ENCODE measurements around the gene INHBE.
"Not testable (repeated sequence)": the region's sequence is repeated elsewhere in the genome, so short reads cannot be mapped to it uniquely, and the experiment has no call there.

Gene INHBE

DNA sequence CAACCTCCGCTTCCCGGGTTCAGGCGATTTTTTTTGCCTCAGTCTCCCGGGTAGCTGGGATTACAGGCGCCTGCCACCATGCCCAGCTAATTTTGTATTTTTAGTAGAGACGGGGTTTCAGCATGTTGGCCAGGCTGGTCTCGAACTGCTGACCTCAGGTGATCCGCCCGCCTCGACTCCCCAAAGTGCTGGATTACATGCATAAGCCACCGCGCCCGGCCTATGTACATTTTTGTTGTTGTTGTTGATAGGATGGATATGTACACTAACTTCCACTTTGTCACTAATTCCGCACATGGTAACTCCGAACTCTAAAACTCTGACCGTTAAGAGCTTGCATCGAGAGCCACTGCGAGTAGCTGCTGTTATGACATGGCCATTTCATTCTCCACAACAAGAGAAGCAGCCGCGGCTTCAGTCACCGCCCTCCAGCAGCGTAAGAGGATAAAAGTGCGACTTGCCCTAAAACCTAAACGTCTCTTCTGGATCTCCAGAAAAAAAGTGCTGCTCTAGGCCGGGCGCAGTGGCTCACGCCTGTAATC lies 32.0 kb downstream of the INHBE start:
- Mint-ChIP-seq H3K27ac (peak overlapping the region; percentile 97), H3K36me3 (ENCODE audit: low read depth) (peaks cover 28% of the 10 kb centered on the region), H3K9me3 (no peaks in the 10 kb centered on the region), H3K4me3 (peak overlapping the region; percentile 100), H3K27me3 (ENCODE audit: low read depth) (no peaks in the 10 kb centered on the region), H3K4me1 (ENCODE audit: low read depth) (peaks cover 31% of the 10 kb centered on the region)

DNA sequence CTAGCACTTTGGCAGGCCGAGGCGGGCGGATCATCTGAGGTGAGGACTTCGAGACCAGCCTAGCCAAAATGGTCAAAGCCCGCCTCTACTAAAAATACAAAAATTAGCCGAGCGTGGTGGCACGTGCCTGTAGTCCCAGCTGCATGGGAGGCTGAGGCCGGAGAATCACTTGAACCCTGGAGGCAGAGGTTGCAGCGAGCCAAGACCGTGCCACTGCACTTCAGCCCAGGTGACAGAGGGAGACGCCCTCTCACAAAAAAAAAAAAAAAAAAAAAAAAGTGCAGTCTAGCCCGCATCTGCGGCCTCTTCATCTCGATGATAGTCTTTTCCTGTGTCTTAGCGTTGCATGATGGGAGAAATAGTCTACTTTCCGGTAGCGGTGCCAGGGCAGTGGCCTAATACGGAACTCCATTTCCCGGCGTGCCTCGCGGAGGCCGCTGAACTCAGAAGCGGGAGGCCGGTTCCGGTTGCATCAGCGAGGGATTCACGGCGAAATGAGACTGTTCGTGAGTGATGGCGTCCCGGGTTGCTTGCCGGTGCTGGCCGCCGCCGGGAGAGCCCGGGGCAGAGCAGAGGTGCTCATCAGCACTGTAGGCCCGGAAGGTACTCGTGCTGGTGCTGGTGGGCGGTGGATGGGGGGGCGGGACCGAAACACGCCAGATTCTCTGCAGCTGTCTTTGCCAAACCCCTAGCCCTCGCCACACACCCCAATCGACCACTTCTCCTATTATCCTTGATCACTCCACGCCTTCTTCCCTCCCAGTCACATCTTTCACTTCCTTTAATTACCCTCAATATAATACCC lies 32.7 kb downstream of the INHBE start, which contains the start of gene MARS1:
MARS1 (plus strand) TSS at position 472 of the 805 bp plus-strand sequence; CDS start at position 495, 23 bp downstream.
- peak within 1 kb of the TSS; percentile 97 for H3K27ac Mint-ChIP-seq
- no peaks in the 10 kb centered on the region for H3K27me3 Mint-ChIP-seq (ENCODE audit: low read depth)

DNA sequence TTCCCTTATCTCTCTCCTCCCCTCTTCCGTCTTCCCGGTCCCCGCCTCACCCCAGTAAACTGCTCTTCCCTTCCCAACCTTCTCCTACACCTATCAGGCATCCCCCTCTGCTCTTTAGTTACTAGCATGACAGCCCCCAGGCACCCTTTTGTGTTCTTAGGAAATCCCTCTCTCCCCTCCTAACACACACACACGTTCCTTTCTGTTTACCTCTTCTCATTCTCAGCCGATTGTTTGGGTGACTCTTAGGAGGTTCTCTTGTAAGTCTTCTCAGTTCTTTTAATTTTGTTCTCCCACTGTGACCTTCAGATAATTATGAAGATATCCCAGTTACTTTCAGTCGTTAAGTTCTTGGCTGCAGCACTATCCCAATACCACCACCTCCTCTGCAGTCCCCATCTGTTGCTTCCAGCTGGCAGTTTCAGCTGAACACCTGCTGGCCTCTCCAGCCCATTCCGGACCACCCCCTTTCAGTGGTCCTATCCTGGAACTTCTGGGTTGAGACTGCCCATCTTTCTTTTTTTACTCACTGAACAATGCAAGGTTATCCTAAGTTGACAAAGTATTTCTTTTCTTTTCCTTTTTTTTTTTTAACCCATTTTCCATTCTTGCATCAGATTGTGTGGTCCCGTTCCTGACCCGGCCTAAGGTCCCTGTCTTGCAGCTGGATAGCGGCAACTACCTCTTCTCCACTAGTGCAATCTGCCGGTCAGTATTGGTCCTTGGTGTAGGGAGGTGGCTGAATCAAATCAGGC lies 33.5 kb downstream of the INHBE start:
- Mint-ChIP-seq H3K27ac (peak overlapping the region; percentile 97), H3K27me3 (ENCODE audit: low read depth) (no peaks in the 10 kb centered on the region), H3K36me3 (ENCODE audit: low read depth) (peaks cover 35% of the 10 kb centered on the region), H3K4me1 (ENCODE audit: low read depth) (peaks cover 28% of the 10 kb centered on the region), H3K4me3 (peak overlapping the region; percentile 100), H3K9me3 (no peaks in the 10 kb centered on the region)

More for the DNA sequence above, 32.7 kb downstream of the INHBE start, which contains the start of gene MARS1:
- Mint-ChIP-seq H3K4me3 (peak within 1 kb of the TSS; percentile 100), H3K9me3 (no peaks in the 10 kb centered on the region), H3K36me3 (ENCODE audit: low read depth) (peaks cover 33% of the 10 kb centered on the region), H3K4me1 (ENCODE audit: low read depth) (peaks cover 32% of the 10 kb centered on the region)

DNA sequence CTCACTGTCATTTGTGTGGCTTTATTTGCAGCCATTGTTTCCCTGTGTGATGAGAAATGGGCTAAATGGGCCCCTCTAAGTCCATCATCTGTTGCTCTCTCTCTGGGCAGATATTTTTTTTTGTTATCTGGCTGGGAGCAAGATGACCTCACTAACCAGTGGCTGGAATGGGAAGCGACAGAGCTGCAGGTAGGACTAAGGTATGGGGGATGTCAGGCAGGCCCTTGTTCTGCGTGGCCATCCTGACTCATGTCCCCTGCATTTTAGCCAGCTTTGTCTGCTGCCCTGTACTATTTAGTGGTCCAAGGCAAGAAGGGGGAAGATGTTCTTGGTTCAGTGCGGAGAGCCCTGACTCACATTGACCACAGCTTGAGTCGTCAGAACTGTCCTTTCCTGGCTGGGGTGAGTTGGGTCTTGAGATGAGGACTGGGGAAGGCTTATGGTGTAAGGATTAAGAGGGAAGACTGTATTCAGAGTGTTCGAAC lies 34.1 kb downstream of the INHBE start:
- Mint-ChIP-seq H3K4me3 (peak overlapping the region; percentile 100), H3K27ac (peak overlapping the region; percentile 97), H3K27me3 (ENCODE audit: low read depth) (no peaks in the 10 kb centered on the region), H3K9me3 (no peaks in the 10 kb centered on the region), H3K36me3 (ENCODE audit: low read depth) (peaks cover 35% of the 10 kb centered on the region), H3K4me1 (ENCODE audit: low read depth) (peaks cover 28% of the 10 kb centered on the region)

DNA sequence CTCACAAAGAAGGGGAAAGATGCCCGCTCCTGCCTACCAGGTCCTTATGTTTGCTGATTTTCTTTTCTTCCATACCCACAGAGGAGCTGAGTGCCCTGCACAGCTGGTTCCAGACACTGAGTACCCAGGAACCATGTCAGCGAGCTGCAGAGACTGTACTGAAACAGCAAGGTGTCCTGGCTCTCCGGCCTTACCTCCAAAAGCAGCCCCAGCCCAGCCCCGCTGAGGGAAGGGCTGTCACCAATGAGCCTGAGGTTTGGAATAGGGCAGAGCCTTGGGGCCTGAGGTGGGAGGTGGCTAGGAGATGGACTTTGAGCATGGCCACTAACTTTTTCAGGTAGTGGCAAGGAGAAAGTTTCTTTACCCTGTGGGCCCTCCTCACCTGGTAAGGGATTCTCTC lies 35.0 kb downstream of the INHBE start:
- peaks cover 35% of the 10 kb centered on the region for H3K36me3 Mint-ChIP-seq (ENCODE audit: low read depth)
- H3K27me3 Mint-ChIP-seq (ENCODE audit: low read depth): no peaks in the 10 kb centered on the region
- no peak overlapping the region for H3K27ac Mint-ChIP-seq
- peaks cover 28% of the 10 kb centered on the region for H3K4me1 Mint-ChIP-seq (ENCODE audit: low read depth)
- H3K9me3 Mint-ChIP-seq: no peaks in the 10 kb centered on the region
- H3K4me3 Mint-ChIP-seq: no peak overlapping the region

GRCh38 chr12:57491393-57492280 lies 36.5 kb downstream of the INHBE start:
- peaks cover 39% of the 10 kb centered on the region for H3K36me3 Mint-ChIP-seq (ENCODE audit: low read depth)
- no peaks in the 10 kb centered on the region for H3K27me3 Mint-ChIP-seq (ENCODE audit: low read depth)
- H3K9me3 Mint-ChIP-seq: no peaks in the 10 kb centered on the region
- H3K4me3 Mint-ChIP-seq: peak overlapping the region; percentile 38
- peak overlapping the region; percentile 75 for H3K27ac Mint-ChIP-seq
- H3K4me1 Mint-ChIP-seq (ENCODE audit: low read depth): peaks cover 28% of the 10 kb centered on the region

- Mint-ChIP-seq H3K4me1 (ENCODE audit: low read depth) (peaks cover 11% of the 10 kb centered on the region), H3K36me3 (ENCODE audit: low read depth) (peaks cover 46% of the 10 kb centered on the region)
- H3K4me3 Mint-ChIP-seq; H3K9me3 Mint-ChIP-seq; H3K27ac Mint-ChIP-seq; H3K27me3 Mint-ChIP-seq (ENCODE audit: low read depth): not testable (repeated sequence)
These were observed 40.1 kb downstream of the INHBE start for GRCh38 chr12:57495051-57495701.

- Mint-ChIP-seq H3K9me3 (no peaks in the 10 kb centered on the region), H3K27me3 (ENCODE audit: low read depth) (no peaks in the 10 kb centered on the region), H3K36me3 (ENCODE audit: low read depth) (peaks cover 47% of the 10 kb centered on the region), H3K4me1 (ENCODE audit: low read depth) (peaks cover 11% of the 10 kb centered on the region), H3K27ac (no peak overlapping the region), H3K4me3 (no peak overlapping the region)
These were observed 41.7 kb downstream of the INHBE start for GRCh38 chr12:57496822-57497221.

- Mint-ChIP-seq H3K9me3 (no peaks in the 10 kb centered on the region), H3K36me3 (ENCODE audit: low read depth) (peaks cover 50% of the 10 kb centered on the region), H3K4me3 (no peak overlapping the region), H3K27ac (no peak overlapping the region), H3K27me3 (ENCODE audit: low read depth) (no peaks in the 10 kb centered on the region), H3K4me1 (ENCODE audit: low read depth) (peaks cover 11% of the 10 kb centered on the region)
These were observed 42.4 kb downstream of the INHBE start for GRCh38 chr12:57497223-57498131.

- Mint-ChIP-seq H3K27me3 (ENCODE audit: low read depth) (no peaks in the 10 kb centered on the region), H3K36me3 (ENCODE audit: low read depth) (peaks cover 47% of the 10 kb centered on the region), H3K4me1 (ENCODE audit: low read depth) (peaks cover 9% of the 10 kb centered on the region), H3K9me3 (no peaks in the 10 kb centered on the region), H3K4me3 (no peak overlapping the region), H3K27ac (no peak overlapping the region)
These were observed 43.0 kb downstream of the INHBE start for GRCh38 chr12:57498132-57498502.

DNA sequence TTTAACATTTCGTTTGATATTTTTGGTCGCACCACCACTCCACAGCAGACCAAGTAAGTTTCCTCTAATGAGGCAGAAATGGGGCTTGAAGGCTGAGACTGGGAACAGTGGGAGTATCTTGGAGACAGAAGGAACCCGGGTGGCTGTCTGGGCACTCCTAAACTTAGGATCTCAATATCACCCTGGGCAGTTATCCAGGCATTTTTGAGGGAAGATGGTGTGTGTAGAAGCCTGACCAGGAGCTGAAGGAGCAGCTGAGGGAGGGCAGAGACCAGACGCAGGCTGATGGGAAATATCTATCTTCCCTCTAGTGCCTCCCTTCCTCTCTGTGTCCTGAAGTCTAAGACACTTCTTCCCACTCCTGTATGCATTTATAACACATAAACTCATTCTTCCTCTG lies 43.5 kb downstream of the INHBE start:
- H3K9me3 Mint-ChIP-seq: no peaks in the 10 kb centered on the region
- H3K36me3 Mint-ChIP-seq (ENCODE audit: low read depth): peaks cover 48% of the 10 kb centered on the region
- H3K27ac Mint-ChIP-seq: no peak overlapping the region
- no peaks in the 10 kb centered on the region for H3K27me3 Mint-ChIP-seq (ENCODE audit: low read depth)
- no peak overlapping the region for H3K4me3 Mint-ChIP-seq
- H3K4me1 Mint-ChIP-seq (ENCODE audit: low read depth): peaks cover 9% of the 10 kb centered on the region

- H3K4me1 Mint-ChIP-seq (ENCODE audit: low read depth): peaks cover 9% of the 10 kb centered on the region
- no peaks in the 10 kb centered on the region for H3K9me3 Mint-ChIP-seq
- no peak overlapping the region for H3K4me3 Mint-ChIP-seq
- H3K27ac Mint-ChIP-seq: no peak overlapping the region
- peaks cover 53% of the 10 kb centered on the region for H3K36me3 Mint-ChIP-seq (ENCODE audit: low read depth)
- no peaks in the 10 kb centered on the region for H3K27me3 Mint-ChIP-seq (ENCODE audit: low read depth)
These were observed 45.1 kb downstream of the INHBE start for GRCh38 chr12:57500213-57500612.

Data from T-helper 1 cell treated with Interleukin-12 subunit alpha and Interleukin-12 subunit beta and Interleukin-4 antibody, amounts not matched to agents 30 μg/mL and 1 μg/mL, for 36 hours (primary cell).